HFFc6 (cell line): ENCODE measurements around the gene ARPIN. TPM values are rescaled to one million over a fixed set of nuclear protein-coding genes. Genes with fewer than 3 reads are reported as not detected.
"Not testable (repeated sequence)": the region's sequence is repeated elsewhere in the genome, so short reads cannot be mapped to it uniquely, and the experiment has no call there.

Experiments
- DNase-seq: peaks from one replicate; pipeline ENCODE4 v3.0.0-alpha.2; 2018
- H3K27ac Mint-ChIP-seq: 2 replicates; pipeline ENCODE4 v1.8.0; 2020; ENCODE audit warnings: mild to moderate bottlenecking, mixed read lengths
- H3K27me3 Mint-ChIP-seq: 2 replicates; pipeline ENCODE4 v1.8.0; 2021; ENCODE audit warnings: mild to moderate bottlenecking, moderate library complexity, mixed read lengths; ENCODE audit not compliant: insufficient read depth
- H3K36me3 Mint-ChIP-seq: 2 replicates; pipeline ENCODE4 v1.8.0; 2021; ENCODE audit warnings: low read depth, mixed read lengths
- H3K4me1 Mint-ChIP-seq: 2 replicates; pipeline ENCODE4 v1.8.0; 2020; ENCODE audit warnings: low read depth, mixed read lengths
- H3K4me3 Mint-ChIP-seq: 2 replicates; pipeline ENCODE4 v1.8.0; 2020; ENCODE audit warnings: mild to moderate bottlenecking, moderate library complexity, mixed read lengths
- H3K9me3 Mint-ChIP-seq: 2 replicates; pipeline ENCODE4 v1.8.0; 2020; ENCODE audit warnings: mild to moderate bottlenecking, mixed read lengths
- CTCF ChIP-seq: fragments of 200-600 bp; sonication (generic); IDR thresholded peaks from 2 replicates; pipeline ENCODE4 v1.5.0; 2021; ENCODE audit warnings: antibody characterized with exemption, mild to moderate bottlenecking
- total RNA-seq, 6 experiments: library from RNA; stranded (reverse); fragmentation: NEBNext Ultra II Directional; extraction: Animal tissue kit (Norgen Biotek cat#: 25700); gene quantifications; 2 replicates in 1 of 6; 3 replicates in 5 of 6; pipeline ENCODE4 v1.2.3, GENCODE V29; 2021

ARPIN gene
- total RNA-seq, 6 experiments from 2014 or later = 5.8 to 11.8 (median 10.9) TPM

GRCh38 chr15:89898146-89898545 is 14.6 kb downstream of the ARPIN start:
- DNase-seq = no peak
- no peaks in the 10 kb centered on the region for H3K27me3 Mint-ChIP-seq
- no peaks in the 10 kb centered on the region for H3K9me3 Mint-ChIP-seq
- H3K4me3 Mint-ChIP-seq = no peak overlapping the region
- peaks cover 17% of the 10 kb centered on the region for H3K4me1 Mint-ChIP-seq
- TF ChIP-seq CTCF = no peak
- H3K27ac Mint-ChIP-seq = no peak overlapping the region
- H3K36me3 Mint-ChIP-seq = peaks cover 4% of the 10 kb centered on the region; the same call in 1 of the 2 replicates

DNA sequence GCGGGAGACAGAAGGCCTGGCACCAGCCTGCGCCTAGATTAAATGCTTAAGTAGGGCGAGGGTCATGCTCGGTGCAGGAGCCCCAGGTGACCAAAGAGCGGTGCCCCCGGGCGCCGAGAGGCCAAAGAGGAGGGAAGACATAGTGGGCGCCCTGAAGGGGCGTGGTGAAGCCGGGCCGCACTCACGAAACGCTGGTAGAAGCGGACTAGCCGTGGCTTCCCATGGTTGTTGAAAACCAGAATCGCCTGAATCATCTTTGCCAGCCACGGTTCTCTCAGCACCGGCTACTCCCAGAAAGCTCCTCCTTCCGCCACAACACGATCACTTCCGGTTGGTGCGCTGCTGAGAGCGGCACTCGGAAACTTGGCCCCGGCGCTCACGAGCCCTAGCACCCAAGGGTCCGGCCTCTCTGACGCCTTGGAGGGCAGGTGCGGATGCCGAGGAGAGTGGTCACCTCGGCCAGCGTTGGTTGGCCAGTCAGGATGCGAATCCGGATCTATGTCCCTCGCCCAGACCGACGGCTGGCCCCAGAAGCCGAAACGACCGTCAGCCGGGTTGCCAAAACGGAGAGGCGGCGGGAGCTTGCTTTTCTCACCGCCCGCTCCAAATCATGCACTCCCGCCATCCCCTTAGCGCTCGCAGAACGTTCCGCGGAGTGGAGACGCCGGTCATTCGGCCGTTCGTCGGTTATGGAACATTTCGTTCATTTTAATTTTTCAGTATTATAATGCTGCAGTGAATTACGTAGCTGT is 18.9 kb downstream of the ARPIN start, which contains the start of gene AP3S2:
Gene AP3S2, minus strand, starts transcription at position 299 of the 752 bp plus-strand sequence. Its CDS starts 45 bp downstream, at position 254.
- H3K9me3 Mint-ChIP-seq = no peaks in the 10 kb centered on the region
- peak; percentile 94 for DNase-seq
- TF ChIP-seq CTCF = no peak
- peaks cover 35% of the 10 kb centered on the region for H3K4me1 Mint-ChIP-seq
- no peaks in the 10 kb centered on the region; the same call in 1 of the 2 replicates for H3K27me3 Mint-ChIP-seq
- peak within 1 kb of the TSS; percentile 99 for H3K4me3 Mint-ChIP-seq
- peaks cover 4% of the 10 kb centered on the region; the same call in 1 of the 2 replicates for H3K36me3 Mint-ChIP-seq
- peak within 1 kb of the TSS; percentile 97 for H3K27ac Mint-ChIP-seq

- H3K4me1 Mint-ChIP-seq = peaks cover 42% of the 10 kb centered on the region
- no peak for DNase-seq
- no peaks in the 10 kb centered on the region; the same call in 1 of the 2 replicates for H3K27me3 Mint-ChIP-seq
- peaks cover 9% of the 10 kb centered on the region; the same call in 1 of the 2 replicates for H3K36me3 Mint-ChIP-seq
- peak overlapping the region; percentile 97 for H3K27ac Mint-ChIP-seq
- TF ChIP-seq CTCF = no peak
- H3K4me3 Mint-ChIP-seq = peak overlapping the region; percentile 99
- H3K9me3 Mint-ChIP-seq = no peaks in the 10 kb centered on the region
These were observed 19.7 kb downstream of the ARPIN start for GRCh38 chr15:89893027-89893426.

GRCh38 chr15:89888214-89888804 is 24.4 kb downstream of the ARPIN start:
- H3K4me3 Mint-ChIP-seq = no peak overlapping the region
- DNase-seq = peak; percentile 86
- H3K36me3 Mint-ChIP-seq = peaks cover 11% of the 10 kb centered on the region; the same call in 1 of the 2 replicates
- H3K9me3 Mint-ChIP-seq = no peaks in the 10 kb centered on the region
- peaks cover 29% of the 10 kb centered on the region for H3K4me1 Mint-ChIP-seq
- no peaks in the 10 kb centered on the region; the same call in 1 of the 2 replicates for H3K27me3 Mint-ChIP-seq
- TF ChIP-seq CTCF = peak; percentile 81
- H3K27ac Mint-ChIP-seq = peak overlapping the region; percentile 24; the same call in 1 of the 2 replicates

DNA sequence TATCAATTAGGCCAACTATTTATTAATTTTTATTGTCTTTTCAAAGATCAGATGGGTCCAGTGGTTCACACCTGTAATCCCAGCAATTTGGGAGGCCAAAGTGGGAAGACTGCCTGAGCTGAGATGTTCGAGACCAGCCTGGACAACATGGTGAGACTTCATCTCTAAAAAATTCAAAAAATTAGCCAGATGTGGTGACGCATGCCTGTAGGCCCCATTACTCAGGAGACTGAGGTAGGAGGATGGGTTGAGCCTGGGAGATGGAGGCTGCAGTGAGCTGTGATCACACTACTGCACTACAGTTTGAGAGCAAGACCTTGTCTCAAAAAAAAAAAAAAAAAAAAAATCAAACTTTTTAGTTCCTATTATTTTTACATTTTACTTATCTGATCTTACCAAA is 27.1 kb downstream of the ARPIN start:
- DNase-seq = peak; percentile 4
- TF ChIP-seq CTCF = no peak
- Mint-ChIP-seq H3K27ac (no peak overlapping the region), H3K9me3 (no peaks in the 10 kb centered on the region), H3K36me3 (peaks cover 13% of the 10 kb centered on the region; the same call in 1 of the 2 replicates), H3K4me3 (no peak overlapping the region), H3K4me1 (peaks cover 10% of the 10 kb centered on the region), H3K27me3 (no peaks in the 10 kb centered on the region)

DNA sequence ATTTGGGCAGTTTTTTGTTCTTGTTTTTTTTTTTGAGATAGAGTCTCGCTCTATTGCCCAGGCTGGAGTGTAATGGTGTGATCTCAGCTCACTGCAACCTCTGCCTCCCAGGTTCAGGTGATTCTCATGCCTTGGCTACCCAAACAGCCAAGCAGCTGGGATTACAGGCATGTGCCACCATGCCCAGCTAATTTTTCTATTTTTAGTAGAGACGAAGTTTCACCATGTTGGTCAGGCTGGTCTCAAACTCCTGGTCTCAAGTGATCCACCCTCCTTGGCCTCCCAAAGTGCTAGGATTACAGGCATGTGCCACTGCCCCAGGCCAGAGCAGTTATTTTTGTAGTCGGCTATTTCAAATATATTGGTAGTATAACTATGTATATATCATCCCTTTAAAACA is 27.6 kb downstream of the ARPIN start:
- not testable (repeated sequence) for DNase-seq, H3K27me3 Mint-ChIP-seq, H3K4me3 Mint-ChIP-seq, H3K27ac Mint-ChIP-seq, H3K9me3 Mint-ChIP-seq, H3K4me1 Mint-ChIP-seq
- peaks cover 13% of the 10 kb centered on the region; the same call in 1 of the 2 replicates for H3K36me3 Mint-ChIP-seq
